Retinal pigment epithelial cell (primary cell): ENCODE results near the gene BFSP1.

Experiments
- DNase-seq: peaks from one replicate; pipeline ENCODE4 v3.0.0-alpha.2; 2010; ENCODE audit warnings: low read depth
- H3K4me3 ChIP-seq: 2 replicates; pipeline ENCODE4 v1.5.1; 2011; ENCODE audit warnings: mild to moderate bottlenecking, low read length, control low read depth, moderate library complexity
- TF ChIP-seq, protein P1 (sequence below): conservative IDR thresholded peaks from 2 replicates; pipeline ENCODE4 v1.5.1; 2011; ENCODE audit warnings: low read depth, low read length, control low read depth, inconsistent platforms

The BFSP1 gene

GRCh38 chr20:17542481-17542880 lies 11.3 kb upstream of the BFSP1 start:
- no peak for DNase-seq
- TF ChIP-seq, protein P1, sequence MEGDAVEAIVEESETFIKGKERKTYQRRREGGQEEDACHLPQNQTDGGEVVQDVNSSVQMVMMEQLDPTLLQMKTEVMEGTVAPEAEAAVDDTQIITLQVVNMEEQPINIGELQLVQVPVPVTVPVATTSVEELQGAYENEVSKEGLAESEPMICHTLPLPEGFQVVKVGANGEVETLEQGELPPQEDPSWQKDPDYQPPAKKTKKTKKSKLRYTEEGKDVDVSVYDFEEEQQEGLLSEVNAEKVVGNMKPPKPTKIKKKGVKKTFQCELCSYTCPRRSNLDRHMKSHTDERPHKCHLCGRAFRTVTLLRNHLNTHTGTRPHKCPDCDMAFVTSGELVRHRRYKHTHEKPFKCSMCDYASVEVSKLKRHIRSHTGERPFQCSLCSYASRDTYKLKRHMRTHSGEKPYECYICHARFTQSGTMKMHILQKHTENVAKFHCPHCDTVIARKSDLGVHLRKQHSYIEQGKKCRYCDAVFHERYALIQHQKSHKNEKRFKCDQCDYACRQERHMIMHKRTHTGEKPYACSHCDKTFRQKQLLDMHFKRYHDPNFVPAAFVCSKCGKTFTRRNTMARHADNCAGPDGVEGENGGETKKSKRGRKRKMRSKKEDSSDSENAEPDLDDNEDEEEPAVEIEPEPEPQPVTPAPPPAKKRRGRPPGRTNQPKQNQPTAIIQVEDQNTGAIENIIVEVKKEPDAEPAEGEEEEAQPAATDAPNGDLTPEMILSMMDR, result no peak
- no peak overlapping the region for H3K4me3 ChIP-seq

- H3K4me3 ChIP-seq, result no peak overlapping the region
- TF ChIP-seq, protein P1, result no peak
- no peak for DNase-seq
Measured at GRCh38 chr20:17541996-17542395, 10.8 kb upstream of the BFSP1 start.

GRCh38 chr20:17541596-17541995 lies 10.4 kb upstream of the BFSP1 start:
- no peak for DNase-seq
- no peak overlapping the region for H3K4me3 ChIP-seq
- TF ChIP-seq, protein P1, result no peak

DNA sequence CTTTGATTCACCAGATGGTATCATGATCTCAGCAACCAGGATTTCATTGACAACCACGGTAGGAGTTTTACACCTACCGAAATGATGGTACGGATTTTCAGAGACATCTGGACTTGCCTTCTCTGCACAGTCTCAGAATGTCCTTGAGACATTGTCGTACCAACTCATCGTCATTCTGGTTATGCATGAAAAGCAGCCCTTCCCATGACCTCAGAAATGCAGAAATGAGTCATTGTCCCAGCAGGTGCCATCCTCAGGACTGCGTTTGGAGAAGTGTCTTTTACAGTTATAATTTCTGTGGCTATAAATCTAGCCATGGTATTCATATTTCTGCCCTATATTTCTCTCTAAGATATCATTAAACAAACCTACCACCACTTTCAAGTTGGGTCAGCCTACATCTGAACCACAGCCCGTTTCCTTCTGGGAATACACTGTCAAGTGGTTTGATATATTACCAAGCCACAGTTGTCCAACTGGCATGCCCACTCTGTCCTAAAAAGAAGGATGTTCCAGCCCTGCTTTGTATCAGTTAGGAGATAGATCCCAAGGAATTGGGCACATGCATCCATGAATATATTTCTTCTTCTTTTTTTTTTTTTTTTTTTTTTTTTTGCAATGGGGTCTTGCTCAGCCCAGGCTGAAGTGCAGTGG lies 7.5 kb upstream of the BFSP1 start:
- H3K4me3 ChIP-seq, result no peak overlapping the region
- TF ChIP-seq, protein P1, result no peak
- no peak for DNase-seq

- no peak for DNase-seq
- TF ChIP-seq, protein P1, result no peak
- H3K4me3 ChIP-seq, result no peak overlapping the region
Measured at GRCh38 chr20:17537959-17538358, 6.8 kb upstream of the BFSP1 start.

GRCh38 chr20:17536944-17537444 lies 5.8 kb upstream of the BFSP1 start:
- TF ChIP-seq, protein P1, result peak; percentile 91
- no peak for DNase-seq
- no peak overlapping the region for H3K4me3 ChIP-seq

DNA sequence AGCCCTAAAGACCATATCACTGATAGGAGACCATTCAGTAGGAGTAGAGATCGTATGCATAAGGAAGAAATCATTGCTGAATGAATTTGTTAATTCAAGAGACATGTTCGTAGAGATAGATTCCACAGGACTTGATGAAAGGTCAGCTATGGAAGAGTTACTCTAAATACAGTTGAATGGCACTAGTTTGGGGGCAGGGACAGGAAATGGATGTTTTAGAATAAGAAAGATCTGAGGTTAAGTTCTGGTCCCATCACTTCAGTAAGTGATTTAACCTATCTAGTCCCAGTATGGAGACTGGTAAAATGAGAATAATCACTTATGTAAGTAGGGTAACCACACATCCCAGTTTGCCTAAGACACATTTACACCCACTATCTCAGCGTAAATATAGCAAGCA lies 2.9 kb upstream of the BFSP1 start:
- DNase-seq, result no peak
- TF ChIP-seq, protein P1, result no peak

More for the DNA sequence above, 2.9 kb upstream of the BFSP1 start:
- H3K4me3 ChIP-seq, result no peak overlapping the region
